Measurements from ENCODE around the gene LGR6. TPM values are rescaled to one million over a fixed set of nuclear protein-coding genes. Genes with fewer than 3 reads are reported as not detected.

LGR6 gene
- total and polyA plus RNA-seq, 2 donors (not counting 1 experiment from before 2014, with no cell fraction given): 0.28 TPM; not detected in 1

- H3K4me3 Mint-ChIP-seq: no peak overlapping the region
- no peak overlapping the region for H3K4me2 ChIP-seq (replicated peaks; ENCODE audit: low read depth, low read length, poor library complexity, severe bottlenecking)
- H3K27me3 ChIP-seq (replicated peaks in 1 of 4; ENCODE audit: control extremely low read depth in 1 of 4, control insufficient read depth in 3 of 4, insufficient read depth in 4 of 4, low read length in 3 of 4): peaks cover 0 to 4% (median 2%) of the 10 kb centered on the region in 4 experiments
- H3K9me3 Mint-ChIP-seq (ENCODE audit: insufficient read depth): no peaks in the 10 kb centered on the region
- no peaks in the 10 kb centered on the region for H3K36me3 ChIP-seq (replicated peaks in 1 of 2; ENCODE audit: control extremely low read depth in 1 of 2, control insufficient read depth in 1 of 2, extremely low read depth in 1 of 2, insufficient read depth in 2 of 2, low read length in 1 of 2)
- ChIA-PET CTCF (no interaction called here), POLR2A (no interaction called here)
- H3K4me1 ChIP-seq (ENCODE audit: control insufficient read depth in 2 of 2, insufficient read depth in 2 of 2, low read length in 2 of 2): no peaks in the 10 kb centered on the region
- WGBS (ENCODE audit: insufficient coverage): 96% methylated on average over 4 of the region's 5 CpGs
- no peak overlapping the region for H3K27ac ChIP-seq (ENCODE audit: low read length in 2 of 2)
- no peak overlapping the region for H3K4me3 ChIP-seq (ENCODE audit: control extremely low read depth in 1 of 5, extremely low read depth in 1 of 5, insufficient read depth in 1 of 5, low read depth in 2 of 5, low read length in 4 of 5)
- intact Hi-C loops (cut with micrococcal nuclease): no loop called here
- H3K27ac Mint-ChIP-seq: no peak overlapping the region
- H3K4me1 Mint-ChIP-seq: no peaks in the 10 kb centered on the region
- H3K9ac ChIP-seq (ENCODE audit: low read length): no peak overlapping the region
- no peaks in the 10 kb centered on the region for H4K20me1 ChIP-seq (ENCODE audit: control insufficient read depth, insufficient read depth, low read length, poor library complexity, severe bottlenecking)
- H2AFZ ChIP-seq (ENCODE audit: insufficient read depth, low read depth, low read length, poor library complexity, severe bottlenecking): no peak overlapping the region
- ATAC-seq (ENCODE audit: low read depth) (no peak), DNase-seq (no peak)
- H3K79me2 ChIP-seq (ENCODE audit: control insufficient read depth, insufficient read depth, low read length): no peaks in the 10 kb centered on the region
- peaks cover 25% of the 10 kb centered on the region for H3K27me3 Mint-ChIP-seq
- TF ChIP-seq, protein P1, sequence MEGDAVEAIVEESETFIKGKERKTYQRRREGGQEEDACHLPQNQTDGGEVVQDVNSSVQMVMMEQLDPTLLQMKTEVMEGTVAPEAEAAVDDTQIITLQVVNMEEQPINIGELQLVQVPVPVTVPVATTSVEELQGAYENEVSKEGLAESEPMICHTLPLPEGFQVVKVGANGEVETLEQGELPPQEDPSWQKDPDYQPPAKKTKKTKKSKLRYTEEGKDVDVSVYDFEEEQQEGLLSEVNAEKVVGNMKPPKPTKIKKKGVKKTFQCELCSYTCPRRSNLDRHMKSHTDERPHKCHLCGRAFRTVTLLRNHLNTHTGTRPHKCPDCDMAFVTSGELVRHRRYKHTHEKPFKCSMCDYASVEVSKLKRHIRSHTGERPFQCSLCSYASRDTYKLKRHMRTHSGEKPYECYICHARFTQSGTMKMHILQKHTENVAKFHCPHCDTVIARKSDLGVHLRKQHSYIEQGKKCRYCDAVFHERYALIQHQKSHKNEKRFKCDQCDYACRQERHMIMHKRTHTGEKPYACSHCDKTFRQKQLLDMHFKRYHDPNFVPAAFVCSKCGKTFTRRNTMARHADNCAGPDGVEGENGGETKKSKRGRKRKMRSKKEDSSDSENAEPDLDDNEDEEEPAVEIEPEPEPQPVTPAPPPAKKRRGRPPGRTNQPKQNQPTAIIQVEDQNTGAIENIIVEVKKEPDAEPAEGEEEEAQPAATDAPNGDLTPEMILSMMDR (IDR thresholded peaks at IDR 0.05): no peak
- no peak for TF ChIP-seq EZH2 (IDR thresholded peaks at IDR 0.05; ENCODE audit: borderline replicate concordance, insufficient read depth, low read depth, low read length, poor library complexity, severe bottlenecking)
- no peaks in the 10 kb centered on the region for H3K9me3 ChIP-seq (ENCODE audit: control extremely low read depth in 1 of 3, control insufficient read depth in 2 of 3, insufficient read depth in 1 of 3, low read length in 2 of 3)
These were observed 98.5 kb downstream of the LGR6 start for GRCh38 chr1:202291961-202292712.

- POLR2A ChIA-PET: no interaction called here
- no peak for ATAC-seq (ENCODE audit: low read depth)
- Histone ChIP-seq H3K4me1 (ENCODE audit: control insufficient read depth in 2 of 2, insufficient read depth in 2 of 2, low read length in 2 of 2) (no peaks in the 10 kb centered on the region), H4K20me1 (ENCODE audit: control insufficient read depth, insufficient read depth, low read length, poor library complexity, severe bottlenecking) (no peaks in the 10 kb centered on the region), H3K79me2 (ENCODE audit: control insufficient read depth, insufficient read depth, low read length) (no peaks in the 10 kb centered on the region), H3K27me3 (replicated peaks in 1 of 4; ENCODE audit: control extremely low read depth in 1 of 4, control insufficient read depth in 3 of 4, insufficient read depth in 4 of 4, low read length in 3 of 4) (peaks cover 0 to 4% (median 2%) of the 10 kb centered on the region in 4 experiments), H3K9ac (ENCODE audit: low read length) (no peak overlapping the region), H3K9me3 (ENCODE audit: control extremely low read depth in 1 of 3, control insufficient read depth in 2 of 3, insufficient read depth in 1 of 3, low read length in 2 of 3) (no peaks in the 10 kb centered on the region), H3K27ac (ENCODE audit: low read length in 2 of 2) (no peak overlapping the region), H3K4me2 (replicated peaks; ENCODE audit: low read depth, low read length, poor library complexity, severe bottlenecking) (no peak overlapping the region), H3K36me3 (replicated peaks in 1 of 2; ENCODE audit: control extremely low read depth in 1 of 2, control insufficient read depth in 1 of 2, extremely low read depth in 1 of 2, insufficient read depth in 2 of 2, low read length in 1 of 2) (no peaks in the 10 kb centered on the region), H3K4me3 (ENCODE audit: control extremely low read depth in 1 of 5, extremely low read depth in 1 of 5, insufficient read depth in 1 of 5, low read depth in 2 of 5, low read length in 4 of 5) (no peak overlapping the region), H2AFZ (ENCODE audit: insufficient read depth, low read depth, low read length, poor library complexity, severe bottlenecking) (no peak overlapping the region)
- peaks cover 19% of the 10 kb centered on the region for H3K27me3 Mint-ChIP-seq
- CTCF ChIA-PET: no interaction called here
- no peak for DNase-seq
- TF ChIP-seq, protein P1 (IDR thresholded peaks at IDR 0.05): no peak
- no peak for TF ChIP-seq EZH2 (IDR thresholded peaks at IDR 0.05; ENCODE audit: borderline replicate concordance, insufficient read depth, low read depth, low read length, poor library complexity, severe bottlenecking)
- H3K4me3 Mint-ChIP-seq: no peak overlapping the region
- H3K27ac Mint-ChIP-seq: no peak overlapping the region
- 100% methylated on average over 1 of the region's 1 CpG for WGBS (ENCODE audit: insufficient coverage)
- no peaks in the 10 kb centered on the region for H3K4me1 Mint-ChIP-seq
- H3K9me3 Mint-ChIP-seq (ENCODE audit: insufficient read depth): no peaks in the 10 kb centered on the region
- intact Hi-C loops (cut with micrococcal nuclease): no loop called here
These were observed 99.2 kb downstream of the LGR6 start for GRCh38 chr1:202292773-202293172.
